ENCODE results near the gene CDH4. TPM values are rescaled to one million over a fixed set of nuclear protein-coding genes. Genes with fewer than 3 reads are reported as not detected.

Gene CDH4
- total RNA-seq, 1 donor, result 0.18 TPM

DNA sequence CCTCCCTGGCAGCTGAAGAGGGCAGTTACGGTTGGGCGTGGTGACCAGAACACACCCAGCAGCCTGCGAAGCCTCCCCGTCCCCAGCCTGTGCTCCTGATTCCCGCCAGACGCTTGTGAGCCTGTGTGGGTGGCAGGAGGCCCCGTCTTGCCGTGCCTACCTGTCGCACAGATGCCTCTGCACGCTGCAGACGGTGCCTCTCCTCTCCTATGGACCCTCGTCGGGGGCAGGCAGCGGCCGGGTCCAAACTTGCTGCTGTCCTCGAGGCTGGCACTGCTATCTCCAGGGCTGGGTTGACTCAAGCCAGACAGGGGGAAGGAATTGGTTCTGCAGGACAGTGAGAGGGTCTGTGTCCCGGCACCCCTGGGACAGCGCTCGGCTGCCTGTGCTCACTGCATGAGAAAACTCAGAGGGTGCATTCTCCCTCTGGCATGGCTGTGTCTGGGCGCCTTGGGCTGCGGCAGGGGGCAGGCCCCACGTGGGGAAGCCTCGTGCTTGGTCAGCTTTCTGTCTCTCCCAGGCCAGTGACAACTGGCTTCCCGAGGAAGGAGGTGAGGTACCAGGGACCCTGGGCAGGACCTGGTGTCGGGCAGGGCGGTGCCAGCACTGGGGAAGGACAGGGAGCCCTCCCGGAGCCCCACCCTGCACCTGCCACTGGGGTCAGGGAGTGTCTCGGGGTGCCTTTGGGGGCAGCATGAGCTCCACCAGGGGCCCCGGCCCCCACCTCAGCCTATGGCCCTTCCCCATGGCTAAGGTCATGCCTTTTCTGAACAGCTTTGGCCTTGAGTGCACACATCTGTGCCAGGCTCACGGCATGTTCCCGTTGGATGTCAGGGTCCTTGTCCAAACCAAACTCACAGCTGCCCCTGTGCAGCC, 686.1 kb downstream of the CDH4 start:
- TF ChIP-seq, protein P1, sequence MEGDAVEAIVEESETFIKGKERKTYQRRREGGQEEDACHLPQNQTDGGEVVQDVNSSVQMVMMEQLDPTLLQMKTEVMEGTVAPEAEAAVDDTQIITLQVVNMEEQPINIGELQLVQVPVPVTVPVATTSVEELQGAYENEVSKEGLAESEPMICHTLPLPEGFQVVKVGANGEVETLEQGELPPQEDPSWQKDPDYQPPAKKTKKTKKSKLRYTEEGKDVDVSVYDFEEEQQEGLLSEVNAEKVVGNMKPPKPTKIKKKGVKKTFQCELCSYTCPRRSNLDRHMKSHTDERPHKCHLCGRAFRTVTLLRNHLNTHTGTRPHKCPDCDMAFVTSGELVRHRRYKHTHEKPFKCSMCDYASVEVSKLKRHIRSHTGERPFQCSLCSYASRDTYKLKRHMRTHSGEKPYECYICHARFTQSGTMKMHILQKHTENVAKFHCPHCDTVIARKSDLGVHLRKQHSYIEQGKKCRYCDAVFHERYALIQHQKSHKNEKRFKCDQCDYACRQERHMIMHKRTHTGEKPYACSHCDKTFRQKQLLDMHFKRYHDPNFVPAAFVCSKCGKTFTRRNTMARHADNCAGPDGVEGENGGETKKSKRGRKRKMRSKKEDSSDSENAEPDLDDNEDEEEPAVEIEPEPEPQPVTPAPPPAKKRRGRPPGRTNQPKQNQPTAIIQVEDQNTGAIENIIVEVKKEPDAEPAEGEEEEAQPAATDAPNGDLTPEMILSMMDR (IDR thresholded peaks at IDR 0.05; ENCODE audit: insufficient read depth, low read length), result no peak
- DNase-seq (ENCODE audit: low read depth), result no peak
- no peak overlapping the region for H3K4me3 ChIP-seq (ENCODE audit: low read depth, low read length)

DNA sequence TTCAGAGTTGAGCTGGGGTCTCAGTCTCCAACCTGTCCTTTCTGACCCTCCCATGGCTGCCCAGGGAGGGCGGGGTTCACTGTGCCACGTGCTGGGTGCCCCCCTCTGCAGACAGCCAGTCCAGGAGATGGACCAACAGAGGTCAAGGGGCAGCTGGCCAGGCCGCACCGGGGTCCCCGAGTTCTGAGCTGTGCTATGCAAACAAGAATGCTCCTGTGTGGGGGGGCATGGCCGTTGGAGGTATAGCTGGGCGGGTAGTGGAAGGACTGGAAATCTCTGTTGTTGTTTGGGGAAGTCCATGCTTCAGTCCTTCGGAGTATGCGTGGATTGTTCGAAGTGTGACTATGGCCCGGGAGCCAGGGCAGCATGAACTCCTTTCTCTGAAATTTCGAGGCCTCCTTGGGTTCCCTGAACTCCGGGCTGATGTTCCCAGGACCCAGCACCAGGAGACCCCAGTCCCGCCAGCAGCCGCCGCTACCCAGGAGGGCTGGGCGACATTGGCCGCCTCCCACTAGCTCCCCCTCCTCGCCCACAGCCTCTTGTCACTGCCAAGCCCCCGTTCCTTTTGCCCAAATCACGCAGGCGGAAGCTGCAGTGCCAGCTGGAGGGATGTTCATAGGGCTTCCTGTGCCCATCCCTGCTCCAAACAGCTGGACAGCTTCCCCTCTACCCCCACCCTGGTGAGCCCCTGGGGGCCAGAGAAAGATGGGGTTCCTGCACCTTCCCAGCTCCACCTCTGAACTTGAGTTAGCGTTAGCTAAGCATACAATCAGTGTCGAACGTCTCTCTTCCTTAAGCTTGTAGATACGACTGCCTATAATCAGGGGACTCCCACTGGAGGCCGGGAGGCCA, 687.0 kb downstream of the CDH4 start:
- H3K4me3 ChIP-seq (ENCODE audit: low read depth, low read length), result no peak overlapping the region
- no peak for DNase-seq (ENCODE audit: low read depth)
- TF ChIP-seq, protein P1 (IDR thresholded peaks at IDR 0.05; ENCODE audit: insufficient read depth, low read length), result no peak

DNA sequence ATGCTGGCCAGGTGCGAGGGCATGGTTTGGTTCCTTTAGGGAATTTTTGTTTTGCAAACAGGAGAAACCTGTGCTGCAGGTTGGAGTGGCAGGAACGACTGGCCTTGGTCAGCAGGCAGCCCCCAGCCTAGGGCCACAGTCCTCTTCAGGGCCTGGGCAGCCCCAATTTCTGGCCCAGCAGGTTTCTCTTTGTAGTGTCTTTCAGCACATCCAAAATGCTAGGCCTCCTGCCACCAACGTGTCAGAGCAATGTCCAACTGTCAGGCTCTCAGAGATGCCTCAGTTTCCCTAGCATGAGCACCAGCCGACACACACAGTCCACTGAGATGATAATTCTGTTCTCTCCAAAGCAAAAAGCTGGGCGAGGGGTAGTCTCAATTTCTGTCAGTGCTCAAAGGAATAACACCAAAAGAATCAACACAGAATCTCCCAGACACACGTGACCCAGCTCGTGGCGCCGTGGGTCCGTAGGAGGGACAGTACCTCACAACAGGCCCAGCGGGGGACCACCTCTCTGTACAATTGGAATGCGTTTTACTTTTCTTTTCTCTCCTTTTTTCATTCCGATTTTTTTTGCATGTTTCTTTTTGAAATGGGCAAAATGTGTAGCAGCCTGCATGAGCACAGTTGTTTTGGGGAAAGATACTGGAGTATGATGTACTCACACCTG, 687.8 kb downstream of the CDH4 start:
- TF ChIP-seq, protein P1 (IDR thresholded peaks at IDR 0.05; ENCODE audit: insufficient read depth, low read length), result no peak
- no peak overlapping the region for H3K4me3 ChIP-seq (ENCODE audit: low read depth, low read length)
- no peak for DNase-seq (ENCODE audit: low read depth)

DNA sequence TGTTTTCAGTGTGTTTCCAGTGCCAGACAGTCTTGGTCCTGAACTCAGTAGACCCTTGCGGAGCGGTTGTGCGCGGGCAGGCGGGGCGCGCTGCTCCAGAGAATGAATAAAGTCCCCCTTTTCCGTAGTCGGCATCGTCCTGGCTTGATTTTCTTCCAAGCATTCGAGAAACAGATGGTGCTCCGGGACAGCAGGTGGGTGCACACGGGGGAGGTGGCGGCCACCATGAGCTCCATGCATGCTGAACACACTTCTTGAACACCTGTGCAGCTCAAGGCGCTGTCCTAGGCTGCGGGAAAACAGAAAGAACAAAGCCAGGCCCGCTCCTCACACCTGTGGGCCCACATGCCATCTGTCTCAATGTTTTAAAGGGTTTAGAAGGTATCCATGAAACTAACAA, 688.4 kb downstream of the CDH4 start:
- no peak overlapping the region for H3K4me3 ChIP-seq (ENCODE audit: low read depth, low read length)
- TF ChIP-seq, protein P1 (IDR thresholded peaks at IDR 0.05; ENCODE audit: insufficient read depth, low read length), result no peak
- DNase-seq (ENCODE audit: low read depth), result no peak

DNA sequence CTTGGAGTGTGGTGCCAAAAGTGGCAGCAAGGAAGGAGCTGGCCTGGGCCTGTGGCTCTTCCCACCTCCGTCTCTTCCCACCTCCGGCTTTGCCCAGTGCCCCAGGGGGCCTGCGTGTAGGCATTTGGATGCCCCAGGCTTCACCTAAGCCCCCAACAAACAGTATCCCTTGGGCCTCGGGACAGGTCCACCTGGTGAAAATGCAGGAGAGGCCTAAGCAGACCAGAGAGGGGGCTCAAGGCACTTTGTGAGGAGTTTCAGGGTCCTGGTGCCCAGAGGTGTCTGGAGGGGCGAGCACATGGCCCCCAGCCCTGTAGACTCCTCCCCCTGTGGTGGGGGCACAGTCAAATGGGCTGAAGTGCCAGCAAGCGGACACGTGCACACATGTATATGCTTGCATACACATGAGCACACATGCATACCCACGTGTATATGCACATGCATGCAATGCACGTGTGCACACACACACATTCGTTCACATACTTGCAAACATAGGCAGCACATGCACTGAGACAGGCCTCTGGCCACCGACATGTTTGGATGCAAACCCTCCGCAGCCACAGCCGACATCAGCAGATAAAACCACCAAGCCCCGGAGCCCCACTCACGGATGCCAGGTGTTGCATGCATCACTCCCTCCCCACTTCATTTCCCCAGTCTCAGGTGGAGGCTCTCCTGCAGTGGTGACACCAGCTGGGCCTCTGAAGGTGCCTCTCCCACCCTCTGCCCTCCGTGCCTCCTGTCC, 689.1 kb downstream of the CDH4 start:
- DNase-seq (ENCODE audit: low read depth), result no peak
- H3K4me3 ChIP-seq (ENCODE audit: low read depth, low read length), result no peak overlapping the region
- TF ChIP-seq, protein P1 (IDR thresholded peaks at IDR 0.05; ENCODE audit: insufficient read depth, low read length), result no peak
